Endometrial microvascular endothelial cells (primary cell): ENCODE data around the gene IGFBP7. TPM values are rescaled to one million over a fixed set of nuclear protein-coding genes. Genes with fewer than 3 reads are reported as not detected.

Experiments used
- in situ Hi-C: cut with HindIII; loops from 2 replicates; pipeline ENCODE4 v1.10.0; 2017; ENCODE audit warnings: low sequenced_read_pairs, low pct_unique_long_range_greater_than_20kb; ENCODE audit errors: inconsistent ontology term
- total RNA-seq: library from RNA; depleted of rRNA; stranded (reverse); fragments of >200 nt; gene quantifications from one replicate; pipeline ENCODE4 v1.2.3, GENCODE V29; 2015; ENCODE audit errors: inconsistent ontology term

Gene IGFBP7, protein sequence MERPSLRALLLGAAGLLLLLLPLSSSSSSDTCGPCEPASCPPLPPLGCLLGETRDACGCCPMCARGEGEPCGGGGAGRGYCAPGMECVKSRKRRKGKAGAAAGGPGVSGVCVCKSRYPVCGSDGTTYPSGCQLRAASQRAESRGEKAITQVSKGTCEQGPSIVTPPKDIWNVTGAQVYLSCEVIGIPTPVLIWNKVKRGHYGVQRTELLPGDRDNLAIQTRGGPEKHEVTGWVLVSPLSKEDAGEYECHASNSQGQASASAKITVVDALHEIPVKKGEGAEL
- total RNA-seq: 602 TPM

DNA sequence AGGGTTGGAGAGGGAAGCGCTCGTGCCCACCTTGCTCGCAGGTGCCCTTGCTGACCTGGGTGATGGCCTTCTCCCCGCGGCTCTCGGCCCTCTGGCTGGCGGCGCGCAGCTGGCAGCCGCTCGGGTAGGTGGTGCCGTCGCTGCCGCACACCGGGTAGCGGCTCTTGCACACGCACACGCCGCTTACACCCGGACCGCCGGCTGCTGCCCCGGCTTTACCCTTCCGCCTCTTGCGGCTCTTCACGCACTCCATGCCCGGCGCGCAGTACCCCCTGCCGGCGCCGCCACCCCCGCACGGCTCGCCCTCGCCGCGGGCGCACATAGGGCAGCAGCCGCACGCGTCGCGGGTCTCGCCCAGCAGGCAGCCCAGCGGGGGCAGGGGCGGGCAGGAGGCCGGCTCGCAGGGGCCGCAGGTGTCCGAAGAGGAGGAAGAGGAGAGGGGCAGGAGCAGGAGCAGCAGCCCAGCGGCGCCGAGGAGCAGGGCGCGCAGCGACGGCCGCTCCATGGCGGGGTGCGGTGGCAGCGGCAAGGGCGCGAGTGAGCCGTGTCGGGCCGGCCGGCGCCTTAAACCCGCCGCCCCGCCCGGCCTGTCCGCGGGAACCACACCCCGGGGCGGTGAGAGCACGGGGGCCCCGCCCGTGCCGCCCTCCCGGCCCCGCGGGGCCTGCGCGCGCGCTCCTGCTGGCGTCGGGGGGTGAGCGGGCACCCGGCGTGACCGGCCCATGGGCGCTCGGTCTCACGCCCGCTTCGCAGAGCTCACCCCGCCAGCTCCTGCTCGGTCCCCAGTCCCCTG lies at the start of gene IGFBP7:
TSS of gene IGFBP7 (minus strand) at position 539 of the 793 bp plus-strand sequence. CDS start at position 505, 34 bp downstream.
- in situ Hi-C loops: no loop called here

DNA sequence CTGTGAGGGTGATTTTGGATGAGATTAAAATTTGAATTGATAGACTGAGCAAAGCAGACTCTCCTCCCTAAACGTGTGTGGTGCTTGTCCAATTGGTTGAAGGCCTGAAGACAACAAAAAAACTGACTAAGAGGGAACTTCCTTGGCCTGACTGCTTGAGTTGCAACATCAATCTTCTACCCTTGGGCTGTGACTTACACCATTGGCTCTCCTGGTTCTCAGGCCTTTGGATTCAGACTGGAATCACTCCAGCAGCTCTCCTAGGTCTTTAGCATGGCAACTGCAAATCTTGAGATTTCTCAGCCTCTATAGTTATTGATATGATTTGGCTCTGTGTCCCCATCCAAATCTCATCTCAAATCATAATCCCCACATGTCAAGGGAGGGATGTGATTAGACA lies 49.7 kb upstream of the IGFBP7 start:
- in situ Hi-C loops: no loop called here

DNA sequence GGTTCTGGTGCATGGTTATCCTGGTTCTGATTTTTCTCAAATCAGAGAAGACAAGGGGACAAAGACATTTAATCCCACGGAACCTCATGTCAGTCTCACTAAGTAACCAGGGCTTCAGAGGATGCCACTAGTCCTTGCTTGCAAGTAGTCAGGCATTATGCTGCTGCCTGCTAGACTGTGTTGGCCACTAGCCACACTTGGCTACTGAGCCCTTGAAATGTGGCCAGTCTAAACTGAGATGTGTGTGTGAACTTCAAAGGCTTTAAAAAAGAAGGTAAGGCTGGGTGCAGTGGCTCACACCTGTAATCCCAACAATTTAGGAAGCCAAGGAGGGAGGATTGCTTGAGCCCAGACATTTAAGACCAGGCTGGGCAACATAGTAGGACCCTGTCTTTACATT lies 48.6 kb upstream of the IGFBP7 start:
- in situ Hi-C loops: no loop called here

DNA sequence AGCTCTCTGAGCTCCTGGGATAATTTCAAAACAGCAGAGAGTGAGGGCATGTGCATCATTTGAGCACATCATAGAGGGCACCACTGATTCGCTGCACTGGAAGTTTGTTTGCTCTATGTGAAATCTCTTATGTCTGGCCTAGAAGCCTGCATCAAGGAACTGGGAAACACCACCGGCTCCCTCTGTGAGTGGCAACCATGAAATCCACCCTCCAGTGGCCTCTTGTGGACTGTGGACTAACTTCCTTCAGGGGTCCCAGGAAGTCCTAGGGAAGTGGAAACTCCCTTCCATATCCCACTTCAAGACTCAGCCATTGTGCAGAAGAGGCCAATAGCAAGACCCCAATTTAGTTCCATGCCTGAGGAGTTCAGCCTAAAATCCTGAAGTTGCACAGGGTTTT lies 48.0 kb upstream of the IGFBP7 start:
- in situ Hi-C loops: no loop called here

DNA sequence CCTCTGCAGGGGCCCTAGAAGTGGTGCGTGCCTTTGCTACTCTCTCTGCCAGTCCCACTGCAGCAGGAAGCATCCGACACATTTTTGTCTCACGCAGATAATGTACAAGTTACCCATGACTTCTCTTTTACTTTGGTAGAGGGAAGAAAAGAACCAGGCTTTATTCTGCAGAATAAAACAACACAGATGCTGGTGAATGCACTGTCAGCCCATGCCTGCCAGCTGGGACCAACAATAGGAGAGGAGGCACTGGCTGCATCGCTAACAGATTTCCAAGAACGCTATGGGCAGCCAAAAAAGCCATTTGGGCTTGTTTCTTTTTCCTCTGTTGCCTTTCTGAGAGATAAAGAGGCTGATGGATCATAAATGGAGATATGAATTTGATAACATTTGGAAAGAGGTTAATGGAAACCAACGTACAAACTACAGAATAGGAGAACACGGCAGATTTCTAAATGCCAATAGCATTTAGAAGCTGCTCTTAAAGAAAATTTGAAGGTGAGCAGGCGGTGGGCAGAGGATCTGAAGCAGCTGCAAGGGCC lies 47.5 kb upstream of the IGFBP7 start:
- in situ Hi-C loops: no loop called here

DNA sequence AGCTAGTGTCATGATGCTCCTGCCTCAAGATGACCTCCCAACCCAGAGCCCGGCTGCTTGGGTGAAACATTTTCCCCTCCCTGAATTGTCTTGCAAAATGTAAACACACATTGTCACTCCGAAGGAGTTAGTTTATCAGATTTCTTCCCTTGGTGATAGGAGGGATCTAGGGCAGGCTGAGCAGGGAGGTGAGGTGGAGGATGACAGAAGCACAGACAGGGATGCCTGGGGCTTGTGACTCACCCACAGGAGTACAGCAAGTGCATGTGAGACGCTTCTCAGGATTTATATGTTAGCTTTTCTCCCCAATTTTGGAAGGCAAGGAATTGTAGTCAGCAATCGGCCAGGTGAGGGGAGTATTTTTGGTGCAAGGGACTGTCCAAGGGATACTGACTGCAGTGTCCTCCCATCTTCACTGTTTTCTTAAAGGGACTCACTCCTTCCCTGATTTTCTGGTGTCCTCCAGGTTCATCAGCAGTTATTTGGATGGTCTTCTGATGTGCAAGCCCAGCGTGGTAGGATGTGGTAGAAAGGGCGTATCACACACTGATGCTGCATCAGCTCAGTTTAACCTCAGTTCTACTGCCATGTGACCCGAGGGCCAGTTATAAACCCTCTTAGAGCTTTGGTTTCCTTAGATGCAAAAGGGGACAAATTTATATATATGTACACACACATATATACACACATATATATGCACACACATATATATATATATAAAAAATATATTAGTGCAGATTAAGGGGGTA lies 46.2 kb upstream of the IGFBP7 start:
- in situ Hi-C loops: no loop called here

DNA sequence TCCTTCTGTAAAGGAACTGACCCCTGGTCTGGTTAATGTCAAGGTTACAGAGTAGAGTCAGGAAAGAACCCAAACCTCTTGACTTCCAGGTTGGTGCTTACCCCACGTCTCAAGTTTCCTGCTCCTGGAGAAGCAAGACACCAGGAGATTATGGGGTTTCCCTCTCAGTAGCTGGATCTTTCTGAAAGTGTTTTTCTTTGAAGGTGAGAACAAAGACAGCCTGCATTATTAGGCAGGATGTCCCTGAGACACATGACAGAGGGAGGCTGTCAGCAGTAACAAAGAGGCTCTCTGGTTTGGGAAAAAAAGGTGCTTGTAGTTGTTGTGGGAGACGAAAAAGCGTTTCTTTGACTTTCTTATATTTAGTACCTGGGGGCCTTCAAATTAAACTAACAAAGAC lies 44.7 kb upstream of the IGFBP7 start:
- in situ Hi-C loops: no loop called here

DNA sequence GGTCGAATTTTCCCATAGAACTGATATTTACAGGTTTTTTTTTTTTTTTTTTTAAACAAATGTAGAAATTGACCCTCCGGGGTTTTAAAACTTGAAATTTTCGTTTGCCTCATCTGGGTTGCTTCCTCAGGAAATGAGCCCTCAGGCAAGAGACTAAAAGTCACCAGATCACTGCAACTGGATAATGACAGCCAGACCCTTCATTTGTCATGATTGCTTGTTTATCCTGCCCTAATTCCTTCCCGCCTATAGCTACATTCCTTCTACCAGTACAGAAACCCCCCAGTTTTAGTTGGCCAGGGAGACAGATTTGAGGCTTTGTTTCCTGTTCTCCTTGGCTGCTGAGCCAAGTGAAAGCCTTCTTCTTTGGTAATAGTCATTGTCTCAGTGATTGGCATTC lies 44.0 kb upstream of the IGFBP7 start:
- in situ Hi-C loops: no loop called here

DNA sequence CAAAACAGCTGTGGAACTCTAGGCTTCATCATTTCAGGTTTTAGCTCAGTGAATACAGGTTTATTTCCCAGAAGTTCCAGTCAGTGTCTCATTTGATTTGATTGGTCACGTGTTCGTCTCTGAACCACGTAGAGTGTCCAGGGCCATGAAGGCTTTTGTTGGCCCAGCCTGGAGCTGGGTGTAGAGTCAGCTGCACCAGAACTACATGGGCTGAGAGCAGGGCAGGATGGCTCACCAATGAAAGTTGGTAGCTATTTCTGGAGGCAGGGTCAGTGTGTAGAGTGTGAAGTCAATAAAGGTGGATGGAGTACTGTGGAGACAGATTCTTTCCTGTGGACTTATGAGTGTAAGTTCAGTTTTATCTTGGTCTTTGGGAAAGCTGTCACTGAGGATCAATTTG lies 43.0 kb upstream of the IGFBP7 start:
- in situ Hi-C loops: no loop called here

DNA sequence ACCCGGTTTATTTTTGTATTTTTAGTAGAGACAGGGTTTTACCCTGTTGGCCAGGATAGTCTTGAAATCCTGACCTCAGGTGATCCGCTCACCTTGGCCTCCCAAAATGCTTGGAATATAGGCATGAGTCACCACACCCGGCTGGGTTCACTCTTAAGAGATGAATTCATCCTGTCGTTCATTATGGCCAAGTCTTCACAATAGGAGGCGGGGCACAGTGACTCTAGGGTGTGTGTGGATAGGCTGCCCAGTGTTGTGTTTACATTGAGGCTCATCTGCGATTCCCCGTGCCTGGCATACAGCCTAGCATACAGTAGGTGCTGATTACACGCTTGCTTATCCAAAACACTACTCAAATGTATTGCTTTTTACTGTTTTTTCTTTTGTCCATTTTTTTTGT lies 41.3 kb upstream of the IGFBP7 start:
- in situ Hi-C loops: no loop called here

DNA sequence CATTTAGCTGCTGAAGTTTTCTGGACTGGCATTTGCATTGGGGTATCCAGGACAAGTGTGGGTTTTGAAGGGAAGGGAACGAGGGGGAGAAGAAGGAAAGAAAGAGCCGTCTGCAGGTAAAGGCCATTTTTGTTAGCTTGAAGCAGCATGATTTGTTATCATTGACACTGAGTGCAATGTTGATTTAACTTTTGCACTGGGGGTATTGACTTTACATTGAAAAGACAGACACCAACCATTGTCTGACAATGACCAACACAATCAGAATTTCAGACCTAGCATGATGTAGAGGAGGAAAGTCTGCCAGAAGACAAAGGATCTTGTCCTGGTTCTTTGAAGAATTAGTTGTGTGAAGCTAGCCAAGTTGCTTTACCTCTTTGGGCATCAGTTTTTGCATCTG lies 39.6 kb upstream of the IGFBP7 start:
- in situ Hi-C loops: no loop called here

DNA sequence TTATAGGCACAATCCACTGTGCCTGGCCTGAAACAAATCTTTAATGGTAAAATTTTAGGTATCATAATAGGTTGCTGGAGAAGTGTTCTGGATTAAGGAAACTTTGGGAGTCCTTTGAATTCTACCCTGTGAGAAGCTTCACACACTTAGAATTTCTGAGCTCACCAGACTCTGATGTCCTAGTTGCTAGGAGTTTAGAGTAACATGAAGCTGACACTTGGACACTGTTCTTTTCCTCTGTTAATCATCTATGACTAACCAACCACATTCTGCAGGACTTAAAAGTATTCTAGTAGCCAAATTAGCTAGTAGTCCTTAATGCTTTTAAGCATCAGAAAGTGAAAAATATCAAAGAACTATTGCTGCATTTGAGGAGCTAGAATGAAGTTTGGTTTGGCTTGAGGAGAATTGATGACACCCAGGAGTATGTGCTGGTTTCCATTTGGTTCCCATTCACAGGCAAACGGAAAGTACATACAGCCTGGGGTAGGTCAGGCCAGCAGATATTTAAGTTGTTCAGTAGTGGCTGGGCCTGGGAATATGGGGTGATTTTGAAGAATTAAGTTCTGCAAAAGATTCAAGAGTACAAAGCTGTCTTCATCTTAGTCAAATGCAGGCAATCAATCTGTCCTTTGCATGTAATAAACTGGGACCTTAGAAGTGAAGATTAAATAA lies 38.8 kb upstream of the IGFBP7 start:
- in situ Hi-C loops: no loop called here

DNA sequence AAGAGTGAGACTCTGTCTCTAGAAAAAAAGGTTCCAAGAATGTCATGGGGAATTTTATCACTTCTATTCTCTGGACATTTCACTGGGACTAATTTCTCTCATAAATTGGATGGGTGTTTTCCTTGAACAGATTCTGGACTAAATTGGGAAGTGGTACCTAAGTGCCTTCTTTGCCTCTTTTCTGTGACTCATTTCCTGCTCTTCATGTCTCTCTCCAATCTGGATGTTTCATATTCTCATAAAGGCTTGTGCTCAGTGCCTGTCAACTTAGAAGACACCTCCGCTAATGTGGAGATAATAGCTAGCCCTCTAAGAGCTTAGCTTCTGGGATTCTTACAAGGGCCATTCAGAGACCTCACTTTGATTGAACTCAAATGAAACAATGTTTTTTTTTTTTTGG lies 38.0 kb upstream of the IGFBP7 start:
- in situ Hi-C loops: no loop called here

DNA sequence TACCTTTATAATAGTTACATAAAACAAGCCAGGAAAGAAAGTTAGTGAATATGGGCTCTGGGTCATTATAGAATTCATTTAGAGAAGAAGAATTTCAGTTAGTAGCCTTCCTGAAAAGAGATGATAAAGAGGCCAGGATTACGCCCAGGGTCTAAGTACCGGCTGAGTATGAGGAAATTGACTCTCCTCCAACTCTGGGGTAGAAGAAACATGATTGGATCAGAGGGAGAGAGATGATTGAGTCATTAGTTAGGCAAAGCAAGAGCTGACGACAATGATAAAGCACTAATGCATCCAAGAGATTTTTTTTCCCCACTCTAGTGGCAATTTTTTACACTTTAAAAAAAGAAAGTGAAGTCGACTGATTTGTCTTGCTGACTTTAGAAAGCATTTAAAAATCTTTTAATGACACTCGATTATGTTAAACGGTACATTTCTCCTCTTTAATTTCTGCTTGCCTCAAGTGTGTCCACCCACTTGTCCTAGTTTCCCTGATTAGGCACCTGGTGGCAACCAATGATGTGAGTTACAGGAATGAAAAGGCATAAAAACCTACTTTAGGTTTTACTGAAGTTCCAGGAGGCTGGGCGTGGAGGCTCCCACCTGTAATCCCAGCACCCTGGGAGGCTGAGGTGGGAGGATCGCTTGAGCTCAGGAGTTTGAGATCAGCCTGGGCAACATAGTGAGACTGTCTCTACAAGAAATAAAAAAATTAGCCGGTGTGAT lies 37.3 kb upstream of the IGFBP7 start:
- in situ Hi-C loops: no loop called here

DNA sequence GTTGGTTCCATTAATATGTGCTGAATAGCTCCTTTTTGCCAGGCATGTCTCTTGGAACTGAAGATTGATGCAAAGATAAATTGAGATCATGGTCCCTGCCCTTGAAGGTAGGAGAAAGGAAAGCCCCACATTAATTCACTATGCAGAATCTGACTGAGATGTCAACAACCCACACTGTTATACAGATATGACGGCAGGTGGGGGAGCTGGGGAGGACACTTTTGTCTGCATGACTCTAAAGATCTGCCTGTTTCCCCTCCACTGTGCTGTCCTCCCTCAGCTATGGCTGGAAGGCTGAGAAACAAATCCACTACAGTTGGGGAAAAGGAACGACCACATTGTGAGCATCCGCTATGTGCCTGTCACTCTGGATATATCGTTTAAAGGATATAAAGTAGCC lies 36.3 kb upstream of the IGFBP7 start:
- in situ Hi-C loops: no loop called here

DNA sequence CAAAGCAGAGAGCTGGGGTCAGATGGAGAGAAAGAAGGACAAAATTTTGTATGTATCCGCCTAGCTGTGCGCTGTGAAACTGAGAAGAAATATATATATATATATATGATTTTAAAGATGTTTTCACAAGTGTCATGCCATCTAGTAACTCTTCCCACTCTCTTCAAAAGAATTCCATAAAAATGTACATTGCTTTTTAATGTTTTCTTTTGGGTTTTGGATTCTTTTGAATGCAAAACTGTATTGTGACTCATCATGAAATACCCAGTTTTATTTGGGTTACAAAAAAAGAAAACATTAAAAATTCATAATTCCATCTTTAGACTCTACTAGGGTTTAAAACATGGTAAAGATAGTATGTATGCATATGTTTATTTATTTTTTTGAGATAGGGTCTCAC lies 34.3 kb upstream of the IGFBP7 start:
- in situ Hi-C loops: no loop called here

DNA sequence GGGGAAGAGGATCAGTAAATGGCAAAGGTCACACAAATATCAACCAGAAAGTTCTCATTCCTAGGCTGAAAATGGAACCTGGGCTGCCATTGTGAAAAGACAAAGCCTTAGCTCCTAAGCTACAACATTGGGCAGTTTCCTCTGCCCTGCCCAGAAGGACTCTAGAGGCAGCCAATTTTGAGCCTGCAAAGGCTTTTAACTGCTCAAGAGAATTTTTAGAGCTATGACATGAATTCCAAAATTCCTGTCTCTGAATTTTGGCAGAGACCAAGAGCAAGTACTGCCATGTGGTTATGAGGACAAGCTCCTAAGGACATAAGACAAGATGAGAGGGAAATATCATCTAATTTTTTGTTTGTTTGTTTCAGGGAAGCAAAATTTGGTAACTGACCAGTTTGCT lies 29.6 kb upstream of the IGFBP7 start:
- in situ Hi-C loops: no loop called here

DNA sequence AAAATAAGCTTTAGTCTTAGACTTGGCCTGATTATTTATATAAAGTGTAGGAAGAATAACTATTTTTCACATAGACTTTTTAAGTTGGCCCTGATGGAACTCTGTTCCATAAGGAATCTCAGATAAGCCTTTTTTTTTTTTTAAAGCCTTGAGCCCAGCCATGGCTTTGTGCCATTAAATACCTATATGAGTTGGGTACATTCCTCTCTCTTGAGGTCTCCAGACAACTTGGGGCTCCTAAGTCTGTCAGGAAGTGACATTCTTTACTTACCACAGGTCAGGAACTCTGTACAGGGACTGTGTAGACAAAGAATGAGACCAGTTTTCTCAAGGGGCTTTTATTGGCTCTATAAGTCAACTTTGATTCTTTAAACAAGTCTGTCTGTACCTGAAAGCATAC lies 27.1 kb upstream of the IGFBP7 start:
- in situ Hi-C loops: no loop called here
